ENCODE measurements around the gene DIS3L2.
"Not testable (repeated sequence)": the region's sequence is repeated elsewhere in the genome, so short reads cannot be mapped to it uniquely, and the experiment has no call there.

Gene DIS3L2

GRCh38 chr2:232336981-232337720 is 375.6 kb downstream of the DIS3L2 start:
- ATAC-seq (replicated peaks; ENCODE audit: extremely low read depth, poor library complexity, severe bottlenecking) (no peak), DNase-seq (ENCODE audit: low spot score in 2 of 2) (no peak)
- Mint-ChIP-seq H3K27ac (ENCODE audit: low read depth) (no peak overlapping the region), H3K27me3 (no peaks in the 10 kb centered on the region), H3K4me1 (no peaks in the 10 kb centered on the region), H3K36me3 (ENCODE audit: insufficient read depth) (peaks cover 1% of the 10 kb centered on the region), H3K9me3 (no peaks in the 10 kb centered on the region), H3K4me3 (no peak overlapping the region)

GRCh38 chr2:232338094-232338758 is 376.7 kb downstream of the DIS3L2 start:
- DNase-seq (ENCODE audit: low spot score in 2 of 2); H3K36me3 Mint-ChIP-seq (ENCODE audit: insufficient read depth); H3K9me3 Mint-ChIP-seq; ATAC-seq (replicated peaks; ENCODE audit: extremely low read depth, poor library complexity, severe bottlenecking); H3K4me3 Mint-ChIP-seq; H3K27ac Mint-ChIP-seq (ENCODE audit: low read depth); H3K4me1 Mint-ChIP-seq; H3K27me3 Mint-ChIP-seq: not testable (repeated sequence)

GRCh38 chr2:232338759-232339106 is 377.2 kb downstream of the DIS3L2 start:
- DNase-seq (ENCODE audit: low spot score in 2 of 2) (no peak), ATAC-seq (replicated peaks; ENCODE audit: extremely low read depth, poor library complexity, severe bottlenecking) (no peak)
- Mint-ChIP-seq H3K36me3 (ENCODE audit: insufficient read depth) (peaks cover 1% of the 10 kb centered on the region), H3K27me3 (no peaks in the 10 kb centered on the region), H3K27ac (ENCODE audit: low read depth) (peak overlapping the region; percentile 82), H3K4me3 (no peak overlapping the region), H3K9me3 (no peaks in the 10 kb centered on the region), H3K4me1 (peaks cover 6% of the 10 kb centered on the region)

- no peak for DNase-seq (ENCODE audit: low spot score in 2 of 2)
Observed at GRCh38 chr2:232339121-232340081, 377.9 kb downstream of the DIS3L2 start.

DNA sequence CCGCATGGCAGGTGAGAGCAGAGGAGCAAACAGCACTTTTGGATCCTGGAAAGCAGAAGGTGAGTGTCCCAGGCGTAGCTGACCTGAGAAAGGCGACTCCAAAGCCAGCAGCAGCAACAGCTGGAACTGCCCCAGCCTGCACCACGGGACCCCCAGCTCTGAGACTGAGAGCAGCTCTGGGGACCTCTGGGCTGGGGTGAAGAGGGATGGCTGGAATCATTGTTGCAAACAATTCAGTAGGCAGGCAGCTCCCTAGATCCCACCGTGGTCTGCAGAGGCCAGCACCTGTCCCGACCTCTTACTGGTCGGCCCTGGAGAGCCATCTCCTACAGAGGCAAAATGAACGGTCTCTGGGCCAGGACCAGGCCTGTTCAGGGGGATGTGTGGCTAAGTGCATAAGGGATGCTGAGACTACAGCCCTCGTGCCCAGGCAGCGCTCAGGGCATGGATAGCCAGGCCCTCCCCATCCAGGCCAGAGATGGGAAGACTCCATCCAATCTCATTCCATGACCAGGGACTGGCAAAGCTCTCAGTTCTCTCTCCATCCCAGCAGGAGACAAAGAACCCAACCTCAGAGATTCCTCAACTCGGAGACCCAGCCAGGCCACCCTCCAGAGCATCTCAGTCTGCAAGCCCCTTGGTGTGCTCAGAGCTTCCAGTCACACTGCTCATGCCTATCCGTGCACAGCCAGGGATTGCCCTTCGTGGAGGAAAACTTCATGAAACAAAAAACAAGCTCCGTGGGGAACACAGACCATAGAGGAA is 378.8 kb downstream of the DIS3L2 start:
- H3K9me3 Mint-ChIP-seq: no peaks in the 10 kb centered on the region
- peaks cover 6% of the 10 kb centered on the region for H3K4me1 Mint-ChIP-seq
- DNase-seq (ENCODE audit: low spot score in 2 of 2) (no peak), ATAC-seq (replicated peaks; ENCODE audit: extremely low read depth, poor library complexity, severe bottlenecking) (no peak)
- H3K36me3 Mint-ChIP-seq (ENCODE audit: insufficient read depth): peaks cover 1% of the 10 kb centered on the region
- H3K27me3 Mint-ChIP-seq: no peaks in the 10 kb centered on the region
- H3K4me3 Mint-ChIP-seq: no peak overlapping the region
- no peak overlapping the region for H3K27ac Mint-ChIP-seq (ENCODE audit: low read depth)

More at GRCh38 chr2:232339121-232340081, 377.9 kb downstream of the DIS3L2 start:
- Mint-ChIP-seq H3K4me1 (peaks cover 6% of the 10 kb centered on the region), H3K4me3 (no peak overlapping the region), H3K27ac (ENCODE audit: low read depth) (peak overlapping the region; percentile 82), H3K27me3 (no peaks in the 10 kb centered on the region), H3K36me3 (ENCODE audit: insufficient read depth) (peaks cover 1% of the 10 kb centered on the region), H3K9me3 (no peaks in the 10 kb centered on the region)
- ATAC-seq (replicated peaks; ENCODE audit: extremely low read depth, poor library complexity, severe bottlenecking): no peak

GRCh38 chr2:232341061-232341738 is 379.7 kb downstream of the DIS3L2 start:
- H3K9me3 Mint-ChIP-seq: no peaks in the 10 kb centered on the region
- H3K27ac Mint-ChIP-seq (ENCODE audit: low read depth): no peak overlapping the region
- peaks cover 6% of the 10 kb centered on the region for H3K4me1 Mint-ChIP-seq
- DNase-seq (ENCODE audit: low spot score in 2 of 2) (no peak), ATAC-seq (replicated peaks; ENCODE audit: extremely low read depth, poor library complexity, severe bottlenecking) (no peak)
- no peaks in the 10 kb centered on the region for H3K27me3 Mint-ChIP-seq
- no peak overlapping the region for H3K4me3 Mint-ChIP-seq
- H3K36me3 Mint-ChIP-seq (ENCODE audit: insufficient read depth): peaks cover 1% of the 10 kb centered on the region

GRCh38 chr2:232341739-232342126 is 380.2 kb downstream of the DIS3L2 start:
- H3K27me3 Mint-ChIP-seq: no peaks in the 10 kb centered on the region
- no peak overlapping the region for H3K4me3 Mint-ChIP-seq
- no peaks in the 10 kb centered on the region for H3K9me3 Mint-ChIP-seq
- H3K27ac Mint-ChIP-seq (ENCODE audit: low read depth): no peak overlapping the region
- H3K4me1 Mint-ChIP-seq: peaks cover 6% of the 10 kb centered on the region
- ATAC-seq (replicated peaks; ENCODE audit: extremely low read depth, poor library complexity, severe bottlenecking) (no peak), DNase-seq (ENCODE audit: low spot score in 2 of 2) (no peak)
- peaks cover 1% of the 10 kb centered on the region for H3K36me3 Mint-ChIP-seq (ENCODE audit: insufficient read depth)

DNA sequence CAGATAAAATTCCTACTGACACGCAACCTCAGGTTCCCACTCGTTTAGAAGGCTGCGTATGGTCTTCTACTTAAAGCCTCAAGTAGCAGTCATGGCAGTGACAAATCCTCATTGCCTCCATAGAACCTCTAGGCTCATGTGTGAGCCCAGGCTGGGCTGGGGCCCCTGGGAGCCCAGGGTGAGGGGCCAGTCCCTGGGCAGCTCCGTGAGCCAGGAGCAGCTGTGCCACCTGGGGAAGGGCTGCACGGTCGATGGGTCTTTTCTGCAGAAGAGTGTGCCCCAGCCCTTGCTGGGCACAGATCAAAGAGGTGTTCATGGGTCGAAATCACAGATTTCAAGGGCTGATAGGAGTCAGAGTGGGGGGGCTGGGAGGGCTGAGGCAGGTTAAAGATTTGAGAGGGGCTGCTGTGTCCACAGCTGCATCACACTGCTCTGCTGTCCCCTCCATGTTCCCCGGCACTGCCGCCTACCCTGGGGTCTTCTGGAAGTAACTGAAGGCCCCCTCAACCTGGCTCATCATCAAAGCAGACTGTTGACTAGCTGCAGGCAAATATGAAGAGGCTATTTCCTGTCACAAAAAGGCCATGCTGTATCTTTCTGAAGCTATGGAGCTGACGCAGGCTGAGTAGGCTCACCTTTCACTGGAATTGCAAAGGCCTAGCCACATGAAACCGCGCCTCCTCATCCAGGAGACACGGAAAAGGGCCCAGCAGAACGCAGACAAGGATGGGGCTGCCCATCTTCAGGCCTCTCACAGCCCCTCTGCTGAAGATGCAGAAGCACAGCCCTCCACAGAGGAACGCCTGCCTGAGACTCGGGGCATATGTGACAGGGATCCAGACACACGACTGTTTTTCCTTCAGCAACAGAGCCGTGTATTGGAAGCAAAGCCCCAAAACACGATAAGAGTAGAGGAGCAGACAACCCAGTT is 381.4 kb downstream of the DIS3L2 start:
- peaks cover 1% of the 10 kb centered on the region for H3K36me3 Mint-ChIP-seq (ENCODE audit: insufficient read depth)
- H3K27ac Mint-ChIP-seq (ENCODE audit: low read depth): no peak overlapping the region
- H3K4me3 Mint-ChIP-seq: no peak overlapping the region
- peaks cover 6% of the 10 kb centered on the region for H3K4me1 Mint-ChIP-seq
- ATAC-seq (replicated peaks; ENCODE audit: extremely low read depth, poor library complexity, severe bottlenecking): no peak
- no peaks in the 10 kb centered on the region for H3K27me3 Mint-ChIP-seq
- H3K9me3 Mint-ChIP-seq: no peaks in the 10 kb centered on the region
- no peak for DNase-seq (ENCODE audit: low spot score in 2 of 2)

DNA sequence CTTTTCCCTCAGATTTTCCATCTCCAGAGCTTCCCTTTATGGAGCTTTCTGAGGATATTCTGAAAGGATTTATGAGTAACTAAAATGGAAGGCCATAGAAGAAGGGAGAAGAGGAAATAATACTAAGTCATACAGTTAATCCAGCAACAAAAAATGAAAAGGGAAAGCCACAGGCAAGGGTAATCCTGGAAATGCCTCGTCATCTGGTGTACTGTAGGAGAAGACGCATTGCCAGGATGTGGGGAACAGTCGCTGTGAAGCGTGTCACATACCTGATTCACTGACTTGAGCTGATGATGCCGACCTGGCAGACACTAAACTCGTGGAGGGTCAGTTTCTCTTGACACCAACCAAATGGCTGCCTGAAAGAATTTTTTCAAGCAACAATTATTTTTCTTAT is 382.3 kb downstream of the DIS3L2 start:
- H3K9me3 Mint-ChIP-seq: no peaks in the 10 kb centered on the region
- H3K4me3 Mint-ChIP-seq: no peak overlapping the region
- H3K36me3 Mint-ChIP-seq (ENCODE audit: insufficient read depth): no peaks in the 10 kb centered on the region
- no peak for ATAC-seq (replicated peaks; ENCODE audit: extremely low read depth, poor library complexity, severe bottlenecking)
- DNase-seq (ENCODE audit: low spot score in 2 of 2): no peak
- H3K27me3 Mint-ChIP-seq: no peaks in the 10 kb centered on the region
- peaks cover 6% of the 10 kb centered on the region for H3K4me1 Mint-ChIP-seq
- H3K27ac Mint-ChIP-seq (ENCODE audit: low read depth): no peak overlapping the region

- ATAC-seq (replicated peaks; ENCODE audit: extremely low read depth, poor library complexity, severe bottlenecking) (no peak), DNase-seq (ENCODE audit: low spot score in 2 of 2) (no peak)
- Mint-ChIP-seq H3K27me3 (no peaks in the 10 kb centered on the region), H3K4me3 (no peak overlapping the region), H3K4me1 (peaks cover 6% of the 10 kb centered on the region), H3K27ac (ENCODE audit: low read depth) (no peak overlapping the region), H3K36me3 (ENCODE audit: insufficient read depth) (no peaks in the 10 kb centered on the region), H3K9me3 (no peaks in the 10 kb centered on the region)
Observed at GRCh38 chr2:232345251-232345650, 383.7 kb downstream of the DIS3L2 start.

- DNase-seq (ENCODE audit: low spot score in 2 of 2) (no peak), ATAC-seq (replicated peaks; ENCODE audit: extremely low read depth, poor library complexity, severe bottlenecking) (no peak)
- Mint-ChIP-seq H3K4me3 (no peak overlapping the region), H3K27me3 (no peaks in the 10 kb centered on the region), H3K9me3 (no peaks in the 10 kb centered on the region), H3K4me1 (peaks cover 6% of the 10 kb centered on the region), H3K27ac (ENCODE audit: low read depth) (no peak overlapping the region), H3K36me3 (ENCODE audit: insufficient read depth) (peaks cover 1% of the 10 kb centered on the region)
Observed at GRCh38 chr2:232347369-232347768, 385.9 kb downstream of the DIS3L2 start.
